H1 (cell line): ENCODE data around the gene LRRC49. TPM values are rescaled to one million over a fixed set of nuclear protein-coding genes. Genes with fewer than 3 reads are reported as not detected.

Experiments used
- CTCF ChIA-PET: fragments of 300-600 bp; sonication (Branson Sonifier 250); formaldehyde crosslinking; loops from one replicate; lab custom pipeline; 2021; ENCODE audit not compliant: partially characterized antibody; lab: Charles Lee
- POLR2A ChIA-PET: fragments of 300-600 bp; sonication (Branson Sonifier 250); formaldehyde crosslinking; loops from one replicate; lab custom pipeline; 2021; ENCODE audit warnings: inconsistent platforms; ENCODE audit not compliant: partially characterized antibody; lab: Charles Lee
- DNase-seq, 2 experiments: peaks; one replicate each; pipeline versions ENCODE4 v3.0.0 to v3.0.0-alpha.2; 2010 to 2022; ENCODE audit warnings: low spot score in 2 of 2, low read depth in 1 of 2, mixed read lengths in 1 of 2
- FAIRE-seq: peaks from 2 replicates; lab custom pipeline; 2011; peaks lifted over from hg19 to GRCh38; lab: Jason Lieb, UNC
- H2AFZ ChIP-seq: 2 replicates; pipeline ENCODE4 v1.8.1; 2012; ENCODE audit warnings: low read length, inconsistent platforms
- H2AK5ac ChIP-seq: 2 replicates; pipeline ENCODE4 v1.6.1; 2013; ENCODE audit warnings: low read depth, low read length
- H2BK120ac ChIP-seq: replicated peaks from 2 replicates; pipeline ENCODE3; 2013; ENCODE audit warnings: low read depth, low read length, inconsistent platforms
- H2BK12ac ChIP-seq: 2 replicates; pipeline ENCODE4 v1.6.1; 2013; ENCODE audit warnings: low read depth, low read length
- H2BK15ac ChIP-seq: 2 replicates; pipeline ENCODE4 v1.6.1; 2013; ENCODE audit warnings: low read length
- H2BK20ac ChIP-seq: 2 replicates; pipeline ENCODE4 v1.6.1; 2013; ENCODE audit warnings: low read length
- H2BK5ac ChIP-seq: 2 replicates; pipeline ENCODE4 v1.6.1; 2013; ENCODE audit warnings: low read depth, low read length
- H3K14ac ChIP-seq: 2 replicates; pipeline ENCODE4 v1.6.1; 2013; ENCODE audit warnings: inconsistent platforms; ENCODE audit not compliant: insufficient read length
- H3K18ac ChIP-seq: 2 replicates; pipeline ENCODE4 v1.6.1; 2013; ENCODE audit warnings: low read length; ENCODE audit errors: extremely low read depth
- H3K23ac ChIP-seq: 2 replicates; pipeline ENCODE4 v1.6.1; 2013; ENCODE audit warnings: inconsistent platforms; ENCODE audit not compliant: insufficient read length
- H3K23me2 ChIP-seq: 2 replicates; pipeline ENCODE4 v1.6.1; 2013; ENCODE audit warnings: low read depth, low read length
- H3K27ac ChIP-seq: 2 replicates; pipeline ENCODE4 v1.6.1; 2011; ENCODE audit warnings: low read depth, low read length, inconsistent platforms
- H3K27me3 ChIP-seq, 4 experiments: replicated peaks in 1 of 4; 1 replicate in 1 of 4; 2 replicates in 3 of 4; pipeline versions ENCODE4 v1.6.1 to v1.8.1; 2011 to 2013; ENCODE audit warnings: low read length in 3 of 4, mild to moderate bottlenecking in 3 of 4, inconsistent platforms in 2 of 4, mixed read lengths in 2 of 4, moderate library complexity in 1 of 4; ENCODE audit not compliant: control insufficient read depth in 3 of 4, insufficient read depth in 3 of 4; ENCODE audit errors: extremely low read depth in 1 of 4
- H3K36me3 ChIP-seq, 4 experiments: 2 replicates each; pipeline versions ENCODE4 v1.6.1 to v1.8.1; 2011 to 2013; ENCODE audit warnings: mild to moderate bottlenecking in 4 of 4, low read length in 3 of 4, moderate library complexity in 2 of 4, control low read depth in 1 of 4, inconsistent platforms in 1 of 4; ENCODE audit not compliant: insufficient read depth in 4 of 4, control insufficient read depth in 2 of 4
- H3K4ac ChIP-seq: replicated peaks from 2 replicates; pipeline ENCODE3; 2013; ENCODE audit warnings: low read length, low read depth, mixed read lengths, inconsistent platforms; ENCODE audit not compliant: insufficient read length
- H3K4me1 ChIP-seq, 4 experiments: replicated peaks in 1 of 4; 1 replicate in 1 of 4; 2 replicates in 3 of 4; pipeline versions ENCODE4 v1.6.1 to v1.8.1; 2011 to 2013; ENCODE audit warnings: low read length in 3 of 4, inconsistent platforms in 2 of 4, mixed read lengths in 1 of 4; ENCODE audit not compliant: insufficient read depth in 4 of 4, control insufficient read depth in 3 of 4
- H3K4me2 ChIP-seq, 2 experiments: 2 replicates each; pipeline versions ENCODE4 v1.6.1 to v1.8.1; 2011 to 2013; ENCODE audit warnings: low read depth in 2 of 2, low read length in 2 of 2, control low read depth in 1 of 2, inconsistent platforms in 1 of 2, mild to moderate bottlenecking in 1 of 2; ENCODE audit not compliant: insufficient read depth in 1 of 2
- H3K4me3 ChIP-seq, 4 experiments: fragments of 200-600, 300-600 bp in 1 of 4; sonication (generic), shearing (Covaris generic), sonication (Bioruptor Twin) in 1 of 4; 2 replicates each; pipeline versions ENCODE4 v1.5.1 to v1.8.1; 2011 to 2016; ENCODE audit warnings: low read length in 4 of 4, low read depth in 3 of 4, control low read depth in 2 of 4, inconsistent platforms in 2 of 4, mild to moderate bottlenecking in 2 of 4, mixed read lengths in 1 of 4, moderate library complexity in 1 of 4; ENCODE audit not compliant: insufficient read depth in 2 of 4; ENCODE audit errors: extremely low read depth in 1 of 4
- H3K56ac ChIP-seq: replicated peaks from 2 replicates; pipeline ENCODE3; 2013; ENCODE audit warnings: low read depth, mild to moderate bottlenecking, mixed read lengths, low read length, inconsistent platforms; ENCODE audit not compliant: insufficient read length
- H3K79me1 ChIP-seq: 2 replicates; pipeline ENCODE4 v1.6.1; 2013; ENCODE audit warnings: low read depth, low read length, control low read depth
- H3K79me2 ChIP-seq, 2 experiments: 2 replicates each; pipeline versions ENCODE4 v1.6.1 to v1.8.1; 2012 to 2013; ENCODE audit warnings: low read length in 2 of 2, mild to moderate bottlenecking in 2 of 2, inconsistent platforms in 1 of 2; ENCODE audit not compliant: insufficient read depth in 2 of 2, control insufficient read depth in 1 of 2
- H3K9ac ChIP-seq, 4 experiments: replicated peaks in 1 of 4; 1 replicate in 1 of 4; 2 replicates in 3 of 4; pipeline versions ENCODE4 v1.6.1 to v1.8.1; 2011 to 2013; ENCODE audit warnings: low read depth in 3 of 4, low read length in 3 of 4, control low read depth in 2 of 4, mild to moderate bottlenecking in 2 of 4, moderate library complexity in 2 of 4, inconsistent platforms in 1 of 4; ENCODE audit errors: extremely low read depth in 1 of 4
- H3K9me3 ChIP-seq, 2 experiments: 2 replicates each; pipeline versions ENCODE4 v1.6.1 to v1.8.1; 2012 to 2013; ENCODE audit warnings: mild to moderate bottlenecking in 2 of 2, moderate library complexity in 2 of 2, control low read depth in 1 of 2, inconsistent platforms in 1 of 2, low read depth in 1 of 2, low read length in 1 of 2, mixed read lengths in 1 of 2; ENCODE audit not compliant: insufficient read depth in 2 of 2
- H4K20me1 ChIP-seq, 2 experiments: replicated peaks in 1 of 2; 2 replicates each; pipeline versions ENCODE3 to v1.8.1; 2011 to 2013; ENCODE audit warnings: inconsistent platforms in 2 of 2, low read length in 2 of 2, mild to moderate bottlenecking in 1 of 2; ENCODE audit not compliant: insufficient read depth in 2 of 2, control insufficient read depth in 1 of 2
- H4K5ac ChIP-seq: 2 replicates; pipeline ENCODE4 v1.6.1; 2013; ENCODE audit warnings: low read length, low read depth, mixed read lengths, inconsistent platforms; ENCODE audit not compliant: insufficient read length
- H4K8ac ChIP-seq: 2 replicates; pipeline ENCODE4 v1.8.0; 2013; ENCODE audit warnings: mild to moderate bottlenecking, moderate library complexity, low read length, inconsistent platforms; ENCODE audit not compliant: insufficient read depth; ENCODE audit errors: extremely low read depth
- H4K91ac ChIP-seq: replicated peaks from 2 replicates; pipeline ENCODE3; 2013; ENCODE audit warnings: low read length, mixed read lengths, inconsistent platforms; ENCODE audit not compliant: insufficient read length
- CBX8 ChIP-seq: fragments of 300-800, 300-1000 bp; sonication (generic); IDR thresholded peaks from 2 replicates; pipeline ENCODE4 v1.7.1; 2016; ENCODE audit warnings: low read depth, low read length, borderline replicate concordance
- EP300 ChIP-seq, 2 experiments: IDR thresholded peaks; 1 replicate in 1 of 2; 2 replicates in 1 of 2; pipeline ENCODE4 v1.6.1; 2011 to 2012; ENCODE audit warnings: low read depth in 2 of 2, low read length in 2 of 2, mild to moderate bottlenecking in 2 of 2, borderline replicate concordance in 1 of 2, inconsistent platforms in 1 of 2, moderate library complexity in 1 of 2
- HDAC6 ChIP-seq: IDR thresholded peaks from one replicate; pipeline ENCODE4 v1.7.1; 2012; ENCODE audit warnings: low read depth, mild to moderate bottlenecking, inconsistent platforms, low read length, moderate library complexity
- NRF1 ChIP-seq: IDR thresholded peaks from 2 replicates; pipeline ENCODE4 v1.6.1; 2011; ENCODE audit warnings: mild to moderate bottlenecking, low read depth, low read length, improper control_type of control experiment
- WGBS, 2 experiments: shearing (Covaris generic) in 1 of 2; methylation state at CpG; one replicate each; pipeline versions ENCODE4 v1.1.6 to v1.1.7; 2013 to 2015; ENCODE audit warnings: low lambda C conversion rate in 2 of 2, mixed read lengths in 2 of 2, inconsistent platforms in 1 of 2, low coverage in 1 of 2, missing lambda C conversion rate in 1 of 2; ENCODE audit not compliant: insufficient replicate concordance in 2 of 2, insufficient coverage in 1 of 2, insufficient read length in 1 of 2; ENCODE audit errors: extremely low coverage in 1 of 2, missing lambda C conversion rate in 1 of 2; 5-methylcytosine and 5-hydroxymethylcytosine counted together
- polyA plus RNA-seq, 7 experiments: library from polyadenylated mRNA; depleted of rRNA in 3 of 7; stranded (reverse) in 5 of 7; unstranded in 2 of 7; fragments of >200 nt in 5 of 7; fragments of 200-250 nt in 2 of 7; gene quantifications; 1 replicate in 5 of 7; 2 replicates in 1 of 7; 4 replicates in 1 of 7; pipeline versions ENCODE4 v1.2.1 to v1.2.3, GENCODE V29; 2011 to 2013; ENCODE audit warnings: missing spikeins in 2 of 7, mixed read lengths in 2 of 7
- total RNA-seq: library from RNA; stranded (reverse); fragmentation: NEBNext Ultra II Directional; extraction: Animal tissue kit (Norgen Biotek cat#: 25700); gene quantifications from 2 replicates; pipeline ENCODE4 v1.2.1, GENCODE V29; 2021

Gene LRRC49
- total and polyA plus RNA-seq, 2 of the 8 experiments (the other 6 are each of a cell fraction or from before 2014, with no cell fraction given), result 5.0 to 10.4 TPM

GRCh38 chr15:70910958-70911357, 18.3 kb downstream of the LRRC49 start:
- no peak overlapping the region for H3K27ac ChIP-seq
- CTCF ChIA-PET, result no interaction called here
- no peaks in the 10 kb centered on the region for H3K79me2 ChIP-seq
- H3K4me2 ChIP-seq, result no peak overlapping the region
- H2BK120ac ChIP-seq, result no peak overlapping the region
- H4K8ac ChIP-seq, result no peak overlapping the region
- no peak overlapping the region for H3K23ac ChIP-seq
- no peak overlapping the region for H3K4me3 ChIP-seq
- H3K23me2 ChIP-seq, result no peaks in the 10 kb centered on the region; the same call in 1 of the 2 replicates
- no peak overlapping the region for H2BK12ac ChIP-seq
- H3K4me1 ChIP-seq, result peaks cover 0 to 8% (median 0%) of the 10 kb centered on the region in 4 experiments; a peak in 1 of 7 replicates
- H3K14ac ChIP-seq, result no peak overlapping the region
- no peaks in the 10 kb centered on the region for H4K20me1 ChIP-seq
- H2BK15ac ChIP-seq, result no peak overlapping the region
- no peak overlapping the region for H2BK5ac ChIP-seq
- H3K36me3 ChIP-seq, result no peaks in the 10 kb centered on the region
- DNase-seq (no peak), FAIRE-seq (no peak)
- H3K27me3 ChIP-seq, result no peaks in the 10 kb centered on the region
- no peak overlapping the region for H2AFZ ChIP-seq
- no peak overlapping the region for H4K91ac ChIP-seq
- no peak overlapping the region for H2BK20ac ChIP-seq
- H3K9ac ChIP-seq, result no peak overlapping the region
- H4K5ac ChIP-seq, result no peak overlapping the region
- H3K18ac ChIP-seq, result no peak overlapping the region
- H2AK5ac ChIP-seq, result no peak overlapping the region
- no peaks in the 10 kb centered on the region for H3K79me1 ChIP-seq
- WGBS, 2 experiments, result 93% methylated on average over 1 of the region's 1 CpG; no CpG with 5 or more reads in 1 of the 2 experiments
- H3K4ac ChIP-seq, result no peak overlapping the region
- no peak overlapping the region for H3K56ac ChIP-seq
- POLR2A ChIA-PET, result no interaction called here
- H3K9me3 ChIP-seq, result no peaks in the 10 kb centered on the region
- TF ChIP-seq HDAC6 (no peak), EP300 (IDR thresholded peaks at IDR 0.05; ENCODE audit: borderline replicate concordance in 1 of 2, low read depth in 2 of 2, low read length in 2 of 2) (no peak), NRF1 (no peak), CBX8 (no peak)
